ENCODE measurements around the gene POR.

Gene POR

GRCh38 chr7:75916685-75917634 lies 2.0 kb downstream of the POR start:
- FAIRE-seq = no peak

DNA sequence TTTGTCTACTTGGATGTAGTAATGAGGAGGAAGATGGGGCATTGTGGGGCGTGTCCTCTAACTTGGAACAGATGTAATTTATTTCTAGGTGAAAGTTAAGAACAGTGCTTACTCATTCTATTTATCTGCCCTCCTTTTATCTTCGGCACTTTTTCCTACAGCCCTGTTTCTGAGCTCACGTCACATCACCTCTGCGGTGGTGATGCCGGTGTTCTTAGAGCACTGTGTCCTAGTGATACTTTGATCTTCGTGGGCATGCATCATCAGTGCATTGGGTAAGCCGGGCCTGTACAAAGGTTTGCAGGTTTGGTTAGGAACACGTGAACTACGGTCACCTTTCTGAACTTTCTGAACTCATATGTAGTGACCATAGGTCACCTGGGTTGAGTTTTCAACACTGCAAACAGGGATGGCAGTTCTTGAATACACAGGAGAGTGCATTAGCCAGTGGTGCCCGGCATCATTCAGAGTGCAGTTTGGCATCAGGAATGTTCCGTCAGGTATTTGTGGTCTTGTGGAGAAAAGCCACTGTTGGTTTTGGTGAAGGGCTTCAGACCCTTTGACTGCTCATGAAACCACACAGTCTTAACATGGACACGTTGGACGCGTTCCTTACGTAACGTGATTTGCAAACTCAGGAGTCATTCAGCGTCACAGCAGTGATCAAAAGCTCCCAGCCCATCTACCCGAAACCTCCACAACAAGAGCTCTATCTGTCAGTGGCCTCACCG lies 5.6 kb downstream of the POR start:
- no peak for FAIRE-seq

- no peak for FAIRE-seq
Measured at GRCh38 chr7:75921479-75921878, 6.5 kb downstream of the POR start.

DNA sequence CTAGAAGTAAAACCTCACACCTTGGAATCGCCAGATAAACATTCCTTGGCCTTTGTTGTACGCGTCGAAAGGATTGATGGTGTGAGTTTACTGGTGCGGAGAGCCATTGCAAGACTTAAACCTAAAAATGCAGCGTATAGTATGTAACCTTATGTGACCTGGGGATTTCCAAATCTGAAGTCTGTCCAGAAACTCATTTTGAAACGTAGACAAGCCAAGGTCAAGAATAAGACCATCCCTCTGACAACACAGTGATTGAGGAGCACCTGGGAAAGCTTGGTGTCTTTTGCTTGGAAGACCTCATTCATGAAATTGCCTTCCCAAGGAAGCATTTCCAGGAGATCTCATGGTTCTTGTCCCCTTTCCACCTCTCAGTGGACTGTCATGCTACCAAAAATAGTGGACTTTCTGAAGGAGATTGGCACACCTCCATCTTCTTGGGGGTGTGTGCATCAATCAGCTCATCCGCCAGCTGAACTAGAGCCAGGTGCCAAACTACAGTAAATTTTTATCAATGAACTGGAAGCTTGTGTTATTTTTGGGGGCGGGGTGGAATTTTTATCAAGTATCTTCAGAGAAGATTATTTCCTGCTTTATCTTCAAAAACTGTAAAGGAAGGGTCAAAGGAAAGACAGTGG lies 8.1 kb downstream of the POR start:
- no peak for FAIRE-seq

- no peak for FAIRE-seq
Measured at GRCh38 chr7:75924256-75924655, 9.3 kb downstream of the POR start.

GRCh38 chr7:75924889-75925288 lies 9.9 kb downstream of the POR start:
- FAIRE-seq = no peak

DNA sequence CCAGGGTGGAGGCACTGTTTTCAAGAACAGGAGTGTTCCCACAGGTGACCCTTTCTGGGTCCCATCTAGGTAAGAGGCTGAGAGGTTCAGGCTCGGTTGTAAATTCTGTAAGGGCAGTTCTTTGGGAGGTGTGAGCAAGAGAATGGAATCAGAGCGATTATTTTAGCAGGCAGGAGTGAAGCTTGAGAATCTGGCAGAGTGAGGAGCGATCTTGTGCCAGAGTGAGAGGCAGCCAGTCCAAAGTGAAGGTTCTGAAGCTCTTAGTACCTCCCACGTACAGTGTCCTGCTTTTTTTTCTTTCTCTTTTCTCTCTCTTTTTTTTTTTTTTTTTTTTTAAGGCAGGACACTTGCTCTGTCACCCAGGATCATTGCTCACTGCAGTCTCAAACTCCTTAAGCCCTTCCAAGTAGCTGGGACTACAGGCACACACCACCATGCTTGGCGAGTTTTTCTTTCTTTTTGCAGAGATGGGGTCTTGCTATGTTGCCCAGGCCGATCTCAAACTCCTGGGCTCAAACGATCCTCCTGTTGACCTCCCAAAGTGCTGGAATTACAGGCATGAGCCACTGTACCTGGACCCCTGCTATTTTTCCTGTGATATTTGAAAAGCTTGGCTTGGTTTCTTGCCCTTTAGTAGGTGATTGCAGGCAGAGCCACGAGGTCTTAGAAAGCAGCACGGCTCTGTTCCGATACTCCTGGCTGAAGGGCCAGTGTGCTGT lies 10.9 kb downstream of the POR start:
- FAIRE-seq = no peak

- FAIRE-seq = no peak
Measured at GRCh38 chr7:75928568-75928914, 13.6 kb downstream of the POR start.

DNA sequence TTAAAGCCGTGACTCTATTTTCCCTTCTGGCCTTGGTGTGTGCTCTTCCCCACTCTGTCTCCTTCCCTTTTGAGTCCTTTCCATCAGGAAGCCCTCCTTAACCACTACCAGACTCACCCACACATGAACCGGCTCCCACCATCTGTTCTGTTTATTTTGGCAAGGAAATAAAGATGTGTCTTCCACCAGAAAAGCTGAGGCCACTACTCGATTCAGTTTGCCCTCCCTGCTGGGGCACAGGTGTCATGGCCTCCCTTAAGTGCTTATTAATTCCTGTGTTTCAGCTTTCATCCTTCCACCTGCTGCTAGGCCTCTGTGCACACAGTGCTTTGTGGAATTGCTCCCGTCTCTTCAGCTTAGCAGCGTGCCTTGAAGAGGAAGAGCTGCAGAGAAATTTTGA lies 16.7 kb downstream of the POR start:
- FAIRE-seq = peak; percentile 71

GRCh38 chr7:75937958-75938786 lies 23.2 kb downstream of the POR start:
- FAIRE-seq = no peak

DNA sequence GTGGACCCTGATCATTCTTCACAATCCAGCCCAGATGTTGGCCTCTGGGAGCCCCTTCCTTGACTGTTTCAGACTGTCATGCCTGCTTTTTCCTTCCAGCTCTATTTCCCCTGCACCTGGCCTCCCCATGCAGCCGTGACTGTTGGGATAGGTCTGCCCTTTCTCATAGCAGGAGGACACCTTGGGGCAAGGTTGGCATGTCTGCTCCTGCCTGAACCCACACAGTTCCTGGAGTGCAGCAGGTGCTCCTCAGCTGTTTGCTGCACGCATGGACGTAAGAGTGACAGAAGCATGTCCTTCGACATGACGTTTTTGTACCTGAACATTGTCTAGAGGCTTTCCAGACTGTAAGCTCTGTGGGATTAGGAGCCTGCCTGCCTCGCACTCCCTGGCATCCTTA lies 24.0 kb downstream of the POR start:
- FAIRE-seq = no peak

GRCh38 chr7:75943864-75944263 lies 28.9 kb downstream of the POR start:
- no peak for FAIRE-seq

GRCh38 chr7:75944507-75944906 lies 29.6 kb downstream of the POR start:
- FAIRE-seq = no peak

- no peak for FAIRE-seq
Measured at GRCh38 chr7:75945297-75946168, 30.6 kb downstream of the POR start.

DNA sequence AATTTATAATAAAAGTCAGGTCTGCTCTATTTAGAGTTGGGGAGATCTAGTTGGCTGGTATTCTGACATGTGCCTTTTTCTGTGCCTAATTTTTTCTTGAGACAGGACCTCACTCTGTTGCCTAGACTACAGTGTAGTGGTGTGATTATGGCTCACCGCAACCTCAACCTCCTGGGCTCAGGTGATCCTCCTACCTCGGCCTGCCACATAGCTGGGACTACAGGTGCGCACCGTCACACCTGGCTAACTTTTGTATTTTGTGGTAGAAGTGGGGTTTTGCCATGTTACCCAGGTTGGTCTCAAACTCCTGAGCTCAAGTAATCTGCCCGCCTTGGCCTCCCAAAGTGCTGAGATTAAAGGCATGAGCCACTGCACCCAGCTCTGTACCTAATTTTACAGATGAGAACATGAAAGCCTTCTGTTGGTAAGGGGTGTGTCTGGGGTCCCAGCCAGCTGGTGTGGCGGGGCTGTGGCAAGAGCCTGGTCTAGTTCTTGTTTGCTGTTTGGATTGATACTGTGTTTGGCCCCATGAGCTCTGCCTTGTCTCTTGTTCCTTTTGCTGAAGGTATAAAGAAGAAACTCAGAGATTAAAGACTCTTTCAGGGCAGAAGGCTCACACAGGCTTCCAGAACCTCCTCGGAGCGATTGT lies 31.4 kb downstream of the POR start:
- no peak for FAIRE-seq

GRCh38 chr7:75948179-75948578 lies 33.2 kb downstream of the POR start:
- no peak for FAIRE-seq

GRCh38 chr7:75950111-75950681 lies 35.2 kb downstream of the POR start:
- FAIRE-seq = no peak

- no peak for FAIRE-seq
Measured at GRCh38 chr7:75951506-75951905, 36.6 kb downstream of the POR start.

- no peak for FAIRE-seq
Measured at GRCh38 chr7:75953431-75953830, 38.5 kb downstream of the POR start.

GRCh38 chr7:75953931-75954330 lies 39.0 kb downstream of the POR start:
- no peak for FAIRE-seq

Measured in islet of Langerhans (tissue), 1 donor.